ENCODE measurements around the gene TCF12.

GRCh38 chr15:57159767-57160166 is 241.3 kb downstream of the TCF12 start:
- TF ChIP-seq, protein P1, sequence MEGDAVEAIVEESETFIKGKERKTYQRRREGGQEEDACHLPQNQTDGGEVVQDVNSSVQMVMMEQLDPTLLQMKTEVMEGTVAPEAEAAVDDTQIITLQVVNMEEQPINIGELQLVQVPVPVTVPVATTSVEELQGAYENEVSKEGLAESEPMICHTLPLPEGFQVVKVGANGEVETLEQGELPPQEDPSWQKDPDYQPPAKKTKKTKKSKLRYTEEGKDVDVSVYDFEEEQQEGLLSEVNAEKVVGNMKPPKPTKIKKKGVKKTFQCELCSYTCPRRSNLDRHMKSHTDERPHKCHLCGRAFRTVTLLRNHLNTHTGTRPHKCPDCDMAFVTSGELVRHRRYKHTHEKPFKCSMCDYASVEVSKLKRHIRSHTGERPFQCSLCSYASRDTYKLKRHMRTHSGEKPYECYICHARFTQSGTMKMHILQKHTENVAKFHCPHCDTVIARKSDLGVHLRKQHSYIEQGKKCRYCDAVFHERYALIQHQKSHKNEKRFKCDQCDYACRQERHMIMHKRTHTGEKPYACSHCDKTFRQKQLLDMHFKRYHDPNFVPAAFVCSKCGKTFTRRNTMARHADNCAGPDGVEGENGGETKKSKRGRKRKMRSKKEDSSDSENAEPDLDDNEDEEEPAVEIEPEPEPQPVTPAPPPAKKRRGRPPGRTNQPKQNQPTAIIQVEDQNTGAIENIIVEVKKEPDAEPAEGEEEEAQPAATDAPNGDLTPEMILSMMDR (conservative IDR thresholded peaks at IDR 0.05; ENCODE audit: low read length): no peak
- no peak for TF ChIP-seq EZH2phosphoT487 (IDR thresholded peaks at IDR 0.05; ENCODE audit: borderline replicate concordance)
